K562 (cell line): Measurements from ENCODE around the gene TSSK6. TPM values are rescaled to one million over a fixed set of nuclear protein-coding genes. Genes with fewer than 3 reads are reported as not detected.

Source experiments
- CBX5 ChIP-seq: IDR thresholded peaks from 2 replicates; pipeline ENCODE4 v1.6.1; 2014; ENCODE audit warnings: low read depth, borderline replicate concordance
- ELF4 ChIP-seq: fragments of 450-650 bp; formaldehyde crosslinking; IDR thresholded peaks from 2 replicates; pipeline ENCODE4 v1.4.0; 2022; ENCODE audit warnings: missing genetic modification characterization
- KAT8 ChIP-seq: fragments of 450-650 bp; IDR thresholded peaks from 2 replicates; pipeline ENCODE4 v1.6.1; 2016; ENCODE audit warnings: low read depth, mild to moderate bottlenecking
- MAFF ChIP-seq: IDR thresholded peaks from 2 replicates; pipeline ENCODE4 v1.6.1; 2012; ENCODE audit warnings: low read length, improper control_type of control experiment
- NFIC ChIP-seq: fragments of 450-650 bp; IDR thresholded peaks from 2 replicates; pipeline ENCODE4 v1.6.1; 2017; ENCODE audit warnings: mild to moderate bottlenecking, inconsistent platforms
- POLR2H ChIP-seq: IDR thresholded peaks from 2 replicates; pipeline ENCODE4 v1.6.1; 2016; ENCODE audit warnings: missing genetic modification characterization, low read depth, mild to moderate bottlenecking, control low read depth, missing compliant biosample characterization, moderate library complexity
- SREBF1 ChIP-seq: fragments of 150-350 bp; IDR thresholded peaks from 2 replicates; pipeline ENCODE4 v1.6.1; 2014; ENCODE audit warnings: antibody characterized with exemption, low read depth, low read length, borderline replicate concordance
- ZSCAN32 ChIP-seq: fragments of 450-650 bp; formaldehyde crosslinking; IDR thresholded peaks from 2 replicates; pipeline ENCODE4 v1.4.0; 2020; ENCODE audit warnings: mild to moderate bottlenecking, moderate library complexity
- polyA plus RNA-seq, 8 experiments: library from polyadenylated mRNA; depleted of rRNA in 4 of 8; stranded (reverse) in 5 of 8; unstranded in 3 of 8; fragments of >200 nt; fragmentation: Nextera tagmentation in 2 of 8; fragmentation: Illumina TruSeq in 1 of 8; extraction: Ambion mirVana in 2 of 8; extraction: Trizol in 1 of 8; gene quantifications; 2 replicates each; pipeline versions ENCODE4 v1.2.1 to v1.2.3, GENCODE V29; 2011 to 2014; ENCODE audit warnings: inconsistent platforms in 1 of 8, missing spikeins in 1 of 8
- total RNA-seq, 7 experiments: library from RNA; depleted of rRNA in 6 of 7; stranded (reverse); fragments of >200 nt in 6 of 7; fragmentation: Illumina TruSeq in 2 of 7; extraction: Trizol in 2 of 7; gene quantifications; 2 replicates each; pipeline versions ENCODE4 v1.2.1 to v1.2.3, GENCODE V29; 2011 to 2021; ENCODE audit warnings: low replicate concordance in 1 of 7
- TF ChIP-seq, protein P1 (sequence below), 2 experiments: fragments of 450-650 bp; IDR thresholded peaks; 2 replicates each; pipeline ENCODE4 v1.6.1; 2016; ENCODE audit warnings: mild to moderate bottlenecking in 2 of 2, borderline replicate concordance in 1 of 2, low read depth in 1 of 2, moderate library complexity in 1 of 2
- TF ChIP-seq, protein P2 (sequence below): fragments of 450-650 bp; IDR thresholded peaks from 2 replicates; pipeline ENCODE4 v1.6.1; 2016; ENCODE audit warnings: low read depth, mild to moderate bottlenecking, moderate library complexity
- TF ChIP-seq, protein P3 (sequence below): fragments of 250-450 bp; sonication (Bioruptor Pico); IDR thresholded peaks from 2 replicates; pipeline ENCODE4 v1.5.0; 2021; ENCODE audit warnings: mild to moderate bottlenecking, moderate library complexity
- TF ChIP-seq, protein P4 (sequence below), 2 experiments: fragments of 200-800 bp in 1 of 2; sonication (Bioruptor generic) in 1 of 2; sonication (generic) in 1 of 2; formaldehyde crosslinking in 1 of 2; IDR thresholded peaks in 1 of 2; conservative IDR thresholded peaks in 1 of 2; 2 replicates each; pipeline versions ENCODE4 v1.5.0 to v1.6.1; 2016 to 2020; ENCODE audit warnings: missing compliant biosample characterization in 1 of 2, missing genetic modification characterization in 1 of 2, missing genetic modification reagents in 1 of 2

TSSK6 gene
- total and polyA plus RNA-seq, 9 of the 15 experiments (the other 6 are each of a cell fraction or from before 2014, with no cell fraction given): 0.21 to 2.6 (median 1.5) TPM; not detected in 3

DNA sequence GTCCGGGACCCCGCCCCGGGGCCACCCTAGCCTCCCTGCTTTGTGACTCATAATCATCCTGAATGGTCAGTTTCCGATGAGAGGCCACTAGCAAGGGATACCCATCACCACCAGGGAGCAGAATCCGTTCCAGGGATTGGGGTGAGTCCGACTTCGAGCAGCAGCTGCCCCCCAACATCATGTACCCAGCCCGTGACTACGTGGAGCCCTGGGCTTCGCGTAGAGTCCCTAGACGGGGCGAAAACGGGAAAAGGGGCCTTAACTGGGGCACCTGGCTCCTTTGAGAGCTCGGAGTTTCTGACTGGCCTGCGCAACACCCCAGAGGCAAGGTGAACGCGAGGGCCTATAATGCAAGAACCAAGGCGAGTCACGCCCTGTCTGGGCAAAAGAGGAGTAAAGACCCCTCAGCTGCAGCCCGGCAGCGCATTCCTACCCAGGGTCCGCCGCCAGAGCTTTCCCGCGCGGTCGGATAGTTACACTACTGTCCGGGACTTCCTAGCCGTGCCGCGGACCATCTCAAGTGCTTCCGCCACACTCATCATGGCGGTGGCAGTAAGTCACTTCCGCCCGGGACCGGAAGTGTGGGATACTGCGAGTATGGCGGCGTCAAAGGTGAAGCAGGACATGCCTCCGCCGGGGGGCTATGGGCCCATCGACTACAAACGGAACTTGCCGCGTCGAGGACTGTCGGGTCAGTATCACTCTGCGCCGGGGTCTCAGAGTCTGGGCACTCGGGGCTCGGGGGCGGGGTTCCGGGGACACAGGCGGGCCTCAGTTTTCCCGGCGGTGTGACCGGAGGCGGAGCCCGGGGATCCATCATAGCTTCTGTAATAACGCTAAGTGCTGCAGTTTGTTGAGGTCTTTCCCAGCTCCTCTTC lies 533 bp upstream of the TSSK6 start, which contains the start of gene NDUFA13 (continued):
- TF ChIP-seq, protein P1, sequence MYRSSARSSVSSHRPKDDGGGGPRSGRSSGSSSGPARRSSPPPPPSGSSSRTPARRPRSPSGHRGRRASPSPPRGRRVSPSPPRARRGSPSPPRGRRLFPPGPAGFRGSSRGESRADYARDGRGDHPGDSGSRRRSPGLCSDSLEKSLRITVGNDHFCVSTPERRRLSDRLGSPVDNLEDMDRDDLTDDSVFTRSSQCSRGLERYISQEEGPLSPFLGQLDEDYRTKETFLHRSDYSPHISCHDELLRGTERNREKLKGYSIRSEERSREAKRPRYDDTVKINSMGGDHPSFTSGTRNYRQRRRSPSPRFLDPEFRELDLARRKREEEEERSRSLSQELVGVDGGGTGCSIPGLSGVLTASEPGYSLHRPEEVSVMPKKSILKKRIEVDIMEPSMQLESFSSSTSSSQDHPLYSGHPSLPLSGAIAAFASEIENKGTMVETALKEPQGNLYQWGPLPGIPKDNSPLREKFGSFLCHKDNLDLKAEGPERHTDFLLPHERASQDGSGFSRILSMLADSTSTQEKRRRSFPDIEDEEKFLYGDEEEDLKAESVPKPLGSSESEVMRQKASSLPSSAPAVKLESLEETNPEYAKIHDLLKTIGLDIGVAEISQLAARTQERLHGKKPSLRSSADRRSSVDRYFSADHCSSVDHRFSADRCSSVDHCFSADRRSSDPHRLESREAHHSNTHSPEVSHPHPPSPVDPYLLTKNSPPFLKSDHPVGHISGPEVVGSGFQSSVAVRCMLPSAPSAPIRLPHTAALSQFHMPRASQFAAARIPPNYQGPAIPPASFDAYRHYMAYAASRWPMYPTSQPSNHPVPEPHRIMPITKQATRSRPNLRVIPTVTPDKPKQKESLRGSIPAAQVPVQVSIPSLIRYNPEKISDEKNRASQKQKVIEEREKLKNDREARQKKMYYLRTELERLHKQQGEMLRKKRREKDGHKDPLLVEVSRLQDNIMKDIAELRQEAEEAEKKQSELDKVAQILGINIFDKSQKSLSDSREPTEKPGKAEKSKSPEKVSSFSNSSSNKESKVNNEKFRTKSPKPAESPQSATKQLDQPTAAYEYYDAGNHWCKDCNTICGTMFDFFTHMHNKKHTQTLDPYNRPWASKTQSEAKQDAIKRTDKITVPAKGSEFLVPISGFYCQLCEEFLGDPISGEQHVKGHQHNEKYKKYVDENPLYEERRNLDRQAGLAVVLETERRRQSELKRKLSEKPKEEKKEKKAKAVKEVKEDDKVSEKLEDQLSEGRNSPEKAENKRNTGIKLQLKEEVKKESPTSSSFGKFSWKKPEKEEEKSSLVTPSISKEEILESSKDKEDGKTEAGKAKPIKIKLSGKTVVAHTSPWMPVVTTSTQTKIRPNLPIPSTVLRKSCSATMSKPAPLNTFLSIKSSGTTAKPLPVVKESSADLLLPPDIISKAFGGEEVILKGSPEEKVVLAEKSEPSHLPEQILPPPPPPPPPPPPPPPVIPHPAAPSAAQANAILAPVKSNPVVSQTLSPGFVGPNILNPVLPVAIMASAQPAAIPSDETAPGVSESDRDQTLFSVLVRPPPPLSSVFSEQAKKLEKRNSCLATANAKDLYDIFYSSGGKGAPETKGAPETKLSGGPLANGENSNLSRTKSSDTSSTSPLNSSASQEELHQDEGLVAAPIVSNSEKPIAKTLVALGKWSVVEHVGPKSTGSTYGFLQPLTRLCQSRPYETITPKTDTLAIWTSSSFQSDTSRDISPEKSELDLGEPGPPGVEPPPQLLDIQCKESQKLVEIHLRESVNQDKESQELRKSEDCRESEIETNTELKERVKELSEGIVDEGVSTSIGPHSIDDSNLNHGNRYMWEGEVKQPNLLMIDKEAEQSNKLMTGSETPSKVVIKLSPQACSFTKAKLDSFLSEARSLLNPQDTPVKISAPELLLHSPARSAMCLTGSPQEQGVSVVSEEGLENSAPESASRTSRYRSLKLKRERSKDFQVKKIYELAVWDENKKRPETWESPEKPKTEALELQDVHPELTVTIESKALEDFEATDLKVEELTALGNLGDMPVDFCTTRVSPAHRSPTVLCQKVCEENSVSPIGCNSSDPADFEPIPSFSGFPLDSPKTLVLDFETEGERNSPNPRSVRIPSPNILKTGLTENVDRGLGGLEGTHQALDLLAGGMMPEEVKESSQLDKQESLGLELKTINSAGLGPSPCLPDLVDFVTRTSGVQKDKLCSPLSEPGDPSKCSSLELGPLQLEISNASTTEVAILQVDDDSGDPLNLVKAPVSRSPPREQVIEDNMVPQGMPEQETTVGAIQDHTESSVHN (IDR thresholded peaks at IDR 0.05; ENCODE audit: borderline replicate concordance in 1 of 2, low read depth in 1 of 2): no peak
- TF ChIP-seq KAT8 (peak; percentile 49; the same call in 1 of the 2 replicates), NFIC (0 out of 2 replicates have a peak, but pooled peaks have one; percentile 21), MAFF (no peak), ELF4 (CRISPR knock-in tag) (peak; percentile 91), SREBF1 (no peak), CBX5 (no peak), ZSCAN32 (no peak), POLR2H (tag) (peak; percentile 90)
- TF ChIP-seq, protein P2, sequence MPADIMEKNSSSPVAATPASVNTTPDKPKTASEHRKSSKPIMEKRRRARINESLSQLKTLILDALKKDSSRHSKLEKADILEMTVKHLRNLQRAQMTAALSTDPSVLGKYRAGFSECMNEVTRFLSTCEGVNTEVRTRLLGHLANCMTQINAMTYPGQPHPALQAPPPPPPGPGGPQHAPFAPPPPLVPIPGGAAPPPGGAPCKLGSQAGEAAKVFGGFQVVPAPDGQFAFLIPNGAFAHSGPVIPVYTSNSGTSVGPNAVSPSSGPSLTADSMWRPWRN: no peak
- TF ChIP-seq, protein P3, sequence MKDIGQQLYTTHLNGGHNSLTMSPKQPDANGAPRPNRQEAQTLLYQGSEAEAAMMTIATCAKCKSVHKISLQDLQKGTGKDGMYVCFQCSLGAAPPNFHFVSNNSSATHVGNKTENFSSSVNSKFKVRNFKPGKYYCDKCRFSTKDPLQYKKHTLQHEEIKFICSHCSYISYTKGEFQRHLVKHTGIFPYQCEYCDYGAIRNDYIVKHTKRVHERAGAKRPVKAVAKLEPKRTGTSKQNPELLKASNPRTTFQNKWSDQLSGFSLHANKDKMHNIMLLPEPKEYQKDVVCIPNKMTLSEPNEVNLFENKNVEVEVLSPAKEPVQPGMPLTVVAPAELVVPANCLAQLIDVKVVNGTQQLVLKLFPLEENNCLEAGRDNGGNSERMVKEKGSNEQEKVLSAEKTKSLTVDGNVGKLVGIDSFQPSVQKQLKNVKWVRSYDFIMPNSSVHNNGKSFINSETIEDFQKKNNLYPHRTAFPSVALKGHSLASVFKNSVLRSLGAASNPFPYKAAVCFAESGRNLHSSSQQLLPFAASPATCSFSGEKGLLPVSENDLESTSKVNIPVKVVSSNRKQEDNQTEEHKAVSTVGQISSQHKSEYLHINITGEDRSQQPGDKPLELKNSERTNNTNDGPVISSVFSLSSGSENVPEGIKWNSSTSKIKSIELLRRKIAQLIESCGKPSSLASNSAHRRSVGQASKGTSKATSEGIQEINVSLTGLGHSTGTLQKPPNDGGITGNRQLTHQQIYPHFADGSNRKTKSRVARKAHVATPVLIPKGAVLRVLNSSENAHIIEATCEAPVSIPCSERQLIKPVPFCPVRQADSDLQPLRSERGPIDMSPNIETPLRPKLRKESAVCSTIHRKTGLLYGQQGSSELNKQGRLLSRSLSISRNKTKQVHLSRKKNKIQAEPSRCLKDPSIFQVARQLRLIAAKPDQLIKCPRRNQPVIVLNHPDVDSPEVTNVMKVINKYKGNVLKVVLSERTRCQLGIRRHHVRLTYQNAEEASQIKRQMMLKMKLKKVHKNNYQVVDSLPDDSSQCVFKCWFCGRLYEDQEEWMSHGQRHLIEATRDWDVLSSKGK (CRISPR knock-in tag): no peak
- TF ChIP-seq, protein P4, sequence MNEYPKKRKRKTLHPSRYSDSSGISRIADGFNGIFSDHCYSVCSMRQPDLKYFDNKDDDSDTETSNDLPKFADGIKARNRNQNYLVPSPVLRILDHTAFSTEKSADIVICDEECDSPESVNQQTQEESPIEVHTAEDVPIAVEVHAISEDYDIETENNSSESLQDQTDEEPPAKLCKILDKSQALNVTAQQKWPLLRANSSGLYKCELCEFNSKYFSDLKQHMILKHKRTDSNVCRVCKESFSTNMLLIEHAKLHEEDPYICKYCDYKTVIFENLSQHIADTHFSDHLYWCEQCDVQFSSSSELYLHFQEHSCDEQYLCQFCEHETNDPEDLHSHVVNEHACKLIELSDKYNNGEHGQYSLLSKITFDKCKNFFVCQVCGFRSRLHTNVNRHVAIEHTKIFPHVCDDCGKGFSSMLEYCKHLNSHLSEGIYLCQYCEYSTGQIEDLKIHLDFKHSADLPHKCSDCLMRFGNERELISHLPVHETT (CRISPR knock-in tag; conservative IDR thresholded peaks at IDR 0.05 in 1 of 2, IDR thresholded peaks at IDR 0.05 in 1 of 2): peak in 1 of 2 experiments; percentile 58; a peak in 2 of 4 replicates
